Subcutaneous adipose tissue (tissue), 4 donors: Measurements from ENCODE around the gene SLC49A4. TPM values are rescaled to one million over a fixed set of nuclear protein-coding genes. Genes with fewer than 3 reads are reported as not detected.

Experiments used
- total RNA-seq, 4 donors: library from RNA; depleted of rRNA; stranded (reverse); fragments of >200 nt; gene quantifications; one replicate each; pipeline ENCODE4 v1.1.0, GENCODE V29; 2016
- TF ChIP-seq, protein P1 (sequence below): fragments of 450-650 bp; IDR thresholded peaks from one replicate; pipeline ENCODE4 v1.5.1; 2016; ENCODE audit warnings: low read depth, mild to moderate bottlenecking, control low read depth, antibody characterized with exemption, moderate library complexity

SLC49A4 gene
- total RNA-seq, 4 donors from 2014 or later, result 21.1 to 27.1 (median 23.2) TPM

DNA sequence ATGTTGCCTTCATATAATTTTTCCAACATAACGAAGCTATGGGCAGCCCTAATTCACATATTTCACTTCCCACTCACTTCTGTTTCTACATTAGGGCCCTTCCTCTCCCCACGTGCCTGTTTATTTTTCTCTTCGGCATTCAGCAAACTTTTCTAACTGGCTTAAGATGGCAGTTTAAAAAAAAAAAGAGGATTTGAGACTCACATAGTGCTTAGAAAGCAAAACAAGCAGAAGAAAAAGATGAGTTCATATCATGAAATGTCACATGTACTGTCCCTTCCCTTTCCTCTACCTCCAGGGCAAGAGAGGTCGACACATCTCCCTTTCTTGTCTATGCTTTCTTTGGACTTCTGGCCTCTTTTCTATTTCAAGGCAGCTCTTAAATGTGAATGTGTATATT is 30.6 kb downstream of the SLC49A4 start:
- TF ChIP-seq, protein P1, sequence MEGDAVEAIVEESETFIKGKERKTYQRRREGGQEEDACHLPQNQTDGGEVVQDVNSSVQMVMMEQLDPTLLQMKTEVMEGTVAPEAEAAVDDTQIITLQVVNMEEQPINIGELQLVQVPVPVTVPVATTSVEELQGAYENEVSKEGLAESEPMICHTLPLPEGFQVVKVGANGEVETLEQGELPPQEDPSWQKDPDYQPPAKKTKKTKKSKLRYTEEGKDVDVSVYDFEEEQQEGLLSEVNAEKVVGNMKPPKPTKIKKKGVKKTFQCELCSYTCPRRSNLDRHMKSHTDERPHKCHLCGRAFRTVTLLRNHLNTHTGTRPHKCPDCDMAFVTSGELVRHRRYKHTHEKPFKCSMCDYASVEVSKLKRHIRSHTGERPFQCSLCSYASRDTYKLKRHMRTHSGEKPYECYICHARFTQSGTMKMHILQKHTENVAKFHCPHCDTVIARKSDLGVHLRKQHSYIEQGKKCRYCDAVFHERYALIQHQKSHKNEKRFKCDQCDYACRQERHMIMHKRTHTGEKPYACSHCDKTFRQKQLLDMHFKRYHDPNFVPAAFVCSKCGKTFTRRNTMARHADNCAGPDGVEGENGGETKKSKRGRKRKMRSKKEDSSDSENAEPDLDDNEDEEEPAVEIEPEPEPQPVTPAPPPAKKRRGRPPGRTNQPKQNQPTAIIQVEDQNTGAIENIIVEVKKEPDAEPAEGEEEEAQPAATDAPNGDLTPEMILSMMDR, result no peak

DNA sequence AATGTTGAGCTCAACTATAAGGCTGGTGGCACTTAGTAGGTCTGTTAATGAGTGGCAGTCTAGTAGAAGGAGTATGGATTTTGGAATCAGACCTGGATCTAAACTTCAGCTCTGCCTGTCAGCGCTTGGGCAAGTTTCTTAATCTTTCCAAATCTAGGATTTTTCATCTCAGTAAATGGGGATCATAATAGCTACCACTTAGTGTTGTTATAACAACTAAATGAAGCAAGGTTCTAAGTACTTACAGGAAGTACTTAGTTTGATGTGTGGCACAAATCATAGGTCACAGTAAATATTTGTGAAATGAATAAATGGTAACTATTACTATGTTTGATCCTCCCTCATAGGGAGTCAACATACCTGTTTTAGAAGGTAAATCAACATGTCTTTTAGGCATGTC is 31.4 kb downstream of the SLC49A4 start:
- TF ChIP-seq, protein P1, result no peak

DNA sequence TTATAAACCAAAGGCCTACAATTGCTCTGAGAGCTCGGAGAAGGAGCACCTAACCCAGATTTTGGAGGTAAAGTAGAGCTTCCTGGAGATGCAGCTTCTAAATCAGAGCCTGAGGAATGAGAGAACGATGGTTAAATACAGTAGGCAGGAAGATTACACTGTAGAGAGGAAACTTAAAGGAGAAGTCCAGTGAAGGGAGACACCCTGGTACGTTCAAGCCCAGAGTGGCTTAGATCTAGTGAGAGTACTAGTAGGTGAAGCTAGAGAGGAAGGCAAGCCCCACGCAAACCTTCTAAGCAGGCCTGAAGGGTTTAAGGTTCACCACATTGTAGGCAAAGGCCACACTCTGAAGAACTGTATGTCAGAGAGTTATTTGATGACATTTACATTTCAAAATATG is 33.4 kb downstream of the SLC49A4 start:
- TF ChIP-seq, protein P1, result no peak

DNA sequence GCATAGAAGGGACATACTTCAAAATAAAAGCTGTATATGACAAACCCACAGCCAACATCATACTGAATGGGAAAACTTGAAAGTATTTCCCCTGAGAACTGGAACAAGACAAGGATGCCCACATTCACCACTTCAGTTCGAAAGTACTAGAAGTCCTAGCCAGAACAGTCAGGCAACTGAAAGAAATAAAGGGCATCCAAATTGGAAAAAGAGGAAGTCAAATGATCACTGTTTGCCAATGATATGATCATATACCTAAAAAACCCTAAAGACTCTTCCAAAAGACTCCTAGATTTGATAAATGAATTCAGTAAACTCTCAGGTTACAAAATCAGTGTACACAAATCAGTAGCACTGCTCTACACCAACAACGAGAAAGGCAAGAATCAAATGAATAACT is 40.7 kb downstream of the SLC49A4 start:
- TF ChIP-seq, protein P1, result no peak

DNA sequence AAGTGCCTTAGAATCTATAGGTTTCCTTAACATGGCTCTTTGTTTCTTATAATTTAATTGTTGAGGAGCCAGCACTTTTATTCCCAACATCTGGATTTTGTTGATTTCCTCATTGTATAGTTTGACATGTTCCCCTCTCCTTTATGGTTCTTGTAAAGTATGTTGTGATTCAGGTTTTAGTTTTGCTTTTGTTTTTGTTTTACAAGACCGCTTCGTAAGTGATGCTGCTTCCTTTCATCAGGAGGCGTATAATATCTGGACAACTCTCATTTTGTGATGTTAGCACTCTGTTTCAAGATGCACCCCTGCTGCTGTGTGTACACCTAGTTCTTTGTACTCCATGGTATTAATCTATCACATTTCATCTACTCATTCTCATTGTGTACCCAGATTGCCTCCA is 48.7 kb downstream of the SLC49A4 start:
- TF ChIP-seq, protein P1, result no peak

DNA sequence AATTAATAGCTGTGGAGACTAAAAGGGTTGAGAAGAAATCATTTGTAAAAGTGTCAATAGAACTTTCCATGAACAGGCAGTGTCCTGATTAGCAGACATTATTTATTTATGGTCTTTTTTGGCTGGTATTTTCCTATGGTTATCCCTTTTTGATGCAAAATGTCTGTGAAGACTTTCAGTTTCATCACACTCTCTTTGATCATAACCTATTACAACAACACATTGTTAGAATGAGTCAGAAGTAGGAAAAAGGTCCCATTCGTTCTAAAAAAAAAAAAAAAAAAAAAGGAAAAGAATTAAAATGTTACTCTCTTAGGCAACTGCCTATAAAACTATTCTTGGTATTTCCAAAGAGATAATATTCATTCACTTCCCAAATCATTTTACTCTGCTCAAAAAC is 62.1 kb downstream of the SLC49A4 start:
- TF ChIP-seq, protein P1, result no peak

DNA sequence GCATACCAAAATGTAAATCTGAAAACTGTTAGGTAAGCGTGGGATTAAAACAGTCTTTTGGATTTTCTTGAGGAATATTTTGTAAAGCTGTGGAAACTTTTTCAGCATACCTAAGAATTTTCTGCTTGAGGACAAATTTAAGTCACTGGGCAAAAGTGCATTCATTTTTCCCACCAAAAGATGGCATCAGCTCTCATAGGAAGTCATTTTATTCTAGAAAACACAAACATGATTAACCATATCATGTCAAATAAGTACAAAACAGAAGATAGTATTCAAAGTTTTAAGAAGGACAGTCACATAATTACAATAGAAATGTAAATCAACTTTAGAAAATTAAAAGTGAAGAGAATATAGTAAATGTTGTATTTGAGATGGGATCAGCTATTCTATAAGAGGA is 63.5 kb downstream of the SLC49A4 start:
- TF ChIP-seq, protein P1, result no peak
